ENCODE measurements around the gene AIFM2.
A peak's percentile ranks its signal among the peaks of the same experiment; 100 is the strongest.
"Not testable (repeated sequence)": the region's sequence is repeated elsewhere in the genome, so short reads cannot be mapped to it uniquely, and the experiment has no call there.

The AIFM2 gene

GRCh38 chr10:70132098-70133029, at the start of gene AIFM2:
Gene AIFM2 (minus strand): TSS chr10:70132825. CDS start chr10:70124084, 8,741 bp downstream.
- DNase-seq = no peak

GRCh38 chr10:70179209-70179608, 46.6 kb upstream of the AIFM2 start:
- not testable (repeated sequence) for DNase-seq

GRCh38 chr10:70178139-70178725, 45.6 kb upstream of the AIFM2 start:
- no peak for DNase-seq

GRCh38 chr10:70176441-70176840, 43.8 kb upstream of the AIFM2 start:
- no peak for DNase-seq

GRCh38 chr10:70175516-70175915, 42.9 kb upstream of the AIFM2 start:
- DNase-seq = no peak

DNA sequence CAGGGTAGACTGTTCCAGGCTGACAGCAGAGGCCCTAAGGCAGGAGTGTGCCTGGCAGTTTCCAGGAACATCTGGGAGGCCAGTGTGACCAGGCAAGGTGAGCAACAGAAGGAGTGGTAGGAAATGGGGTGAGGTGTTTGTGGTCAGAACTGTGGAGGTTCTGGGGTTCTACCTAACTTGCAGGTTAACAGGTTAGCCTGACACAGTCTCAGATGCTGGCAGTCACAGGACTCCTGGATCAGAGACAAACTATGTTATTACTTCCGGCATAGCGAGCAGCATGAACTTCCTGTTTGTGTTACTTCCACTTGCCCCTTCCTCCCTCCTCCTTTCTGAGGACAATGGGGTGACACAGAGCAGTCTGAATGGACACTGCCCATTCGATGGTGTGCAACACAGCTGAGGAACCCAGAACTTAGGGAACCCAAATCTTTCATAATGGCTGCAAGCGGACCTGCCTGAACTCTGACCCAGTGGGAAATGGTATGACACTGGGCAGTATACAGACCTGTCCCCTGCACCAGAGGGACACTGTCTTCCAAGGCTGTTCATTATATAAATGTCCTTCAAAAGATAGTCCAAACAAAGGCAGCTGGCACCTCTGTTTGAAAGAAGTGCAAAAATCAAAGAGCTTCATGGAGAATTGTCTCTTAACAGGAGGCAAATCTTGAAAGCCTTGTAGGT, 41.6 kb upstream of the AIFM2 start:
- DNase-seq = no peak

- DNase-seq = no peak
Observed at GRCh38 chr10:70169649-70170364, 37.2 kb upstream of the AIFM2 start.

DNA sequence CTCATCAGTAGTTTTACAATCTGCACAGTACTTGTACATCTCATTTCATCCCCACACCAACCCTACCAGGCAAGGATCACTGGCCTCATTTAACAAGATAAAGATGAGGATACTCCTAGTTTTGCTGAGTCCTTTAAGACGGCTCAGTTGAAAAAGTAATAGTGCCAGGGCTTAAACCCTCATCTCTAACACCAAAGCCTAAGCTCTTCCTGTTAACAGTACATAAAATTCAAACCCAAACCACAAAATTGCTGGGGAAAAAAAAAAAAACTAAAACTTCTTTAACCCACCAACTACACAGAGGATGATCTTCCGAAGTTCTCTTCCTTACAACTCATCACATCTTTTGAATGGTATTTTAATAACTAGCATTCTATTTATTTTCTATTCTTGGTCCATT, 36.4 kb upstream of the AIFM2 start:
- no peak for DNase-seq

DNA sequence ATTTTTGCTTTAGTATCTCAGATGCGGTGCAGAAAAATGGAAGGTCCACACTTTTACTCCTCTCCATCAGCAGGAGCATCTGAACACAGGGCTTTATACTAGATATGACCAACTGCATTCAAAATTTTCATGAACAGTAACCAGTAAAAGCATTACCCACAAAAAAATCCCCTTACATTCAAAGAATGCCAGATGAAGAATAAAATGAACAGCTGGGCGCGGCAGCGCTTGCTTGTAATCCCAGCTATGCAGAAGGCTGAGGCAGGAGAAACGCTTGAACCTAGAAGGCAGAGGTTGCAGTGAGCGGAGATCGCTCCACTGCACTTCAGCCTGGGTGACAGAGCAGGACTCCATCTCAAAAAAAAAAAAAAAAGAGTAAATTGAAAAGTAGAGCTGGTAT, 34.6 kb upstream of the AIFM2 start:
- no peak for DNase-seq

- no peak for DNase-seq
Observed at GRCh38 chr10:70166394-70166793, 33.8 kb upstream of the AIFM2 start.

GRCh38 chr10:70164163-70164562, 31.5 kb upstream of the AIFM2 start:
- no peak for DNase-seq

- DNase-seq = no peak
Observed at GRCh38 chr10:70163448-70163847, 30.8 kb upstream of the AIFM2 start.

- DNase-seq = no peak
Observed at GRCh38 chr10:70162892-70163201, 30.2 kb upstream of the AIFM2 start.

- no peak for DNase-seq
Observed at GRCh38 chr10:70162151-70162891, 29.7 kb upstream of the AIFM2 start.

DNA sequence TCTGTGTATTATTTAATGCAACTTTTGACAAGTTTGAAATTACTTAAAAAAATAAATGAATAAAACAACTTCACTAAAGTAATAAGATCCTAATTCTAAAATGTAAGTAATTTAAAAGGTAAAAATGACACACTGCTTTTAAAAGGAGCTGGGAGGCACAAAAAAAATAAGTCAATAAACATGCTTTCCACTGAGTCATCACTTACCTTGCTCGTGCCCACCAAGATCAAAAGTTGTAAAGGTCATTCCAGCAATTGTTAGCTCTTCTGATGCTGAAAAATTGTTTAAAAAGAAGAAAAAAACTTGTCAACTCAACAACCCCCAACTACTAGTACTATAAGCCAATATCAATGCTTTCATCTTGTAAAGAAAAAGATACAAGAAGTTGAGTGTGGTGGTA, 28.2 kb upstream of the AIFM2 start:
- no peak for DNase-seq

DNA sequence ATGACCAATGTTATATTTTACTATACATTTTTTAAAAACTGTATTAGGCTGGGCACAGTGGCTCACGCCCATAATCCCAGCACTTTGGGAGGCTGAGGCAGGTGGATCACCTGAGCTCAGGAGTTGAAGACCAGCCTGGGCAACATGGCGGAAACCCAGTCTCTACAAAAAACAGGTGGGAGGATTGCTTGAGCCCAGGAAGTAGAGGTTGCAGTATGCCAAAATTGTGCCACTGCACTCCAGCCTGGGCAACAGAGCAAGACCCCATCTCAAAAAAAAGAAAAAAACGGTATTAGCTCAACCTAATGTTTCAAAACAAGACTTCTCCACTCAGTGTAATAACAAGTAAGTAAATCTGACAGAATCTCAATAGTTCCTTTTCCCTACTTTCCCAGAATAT, 26.7 kb upstream of the AIFM2 start:
- not testable (repeated sequence) for DNase-seq

- DNase-seq = no peak
Observed at GRCh38 chr10:70158113-70158512, 25.5 kb upstream of the AIFM2 start.

DNA sequence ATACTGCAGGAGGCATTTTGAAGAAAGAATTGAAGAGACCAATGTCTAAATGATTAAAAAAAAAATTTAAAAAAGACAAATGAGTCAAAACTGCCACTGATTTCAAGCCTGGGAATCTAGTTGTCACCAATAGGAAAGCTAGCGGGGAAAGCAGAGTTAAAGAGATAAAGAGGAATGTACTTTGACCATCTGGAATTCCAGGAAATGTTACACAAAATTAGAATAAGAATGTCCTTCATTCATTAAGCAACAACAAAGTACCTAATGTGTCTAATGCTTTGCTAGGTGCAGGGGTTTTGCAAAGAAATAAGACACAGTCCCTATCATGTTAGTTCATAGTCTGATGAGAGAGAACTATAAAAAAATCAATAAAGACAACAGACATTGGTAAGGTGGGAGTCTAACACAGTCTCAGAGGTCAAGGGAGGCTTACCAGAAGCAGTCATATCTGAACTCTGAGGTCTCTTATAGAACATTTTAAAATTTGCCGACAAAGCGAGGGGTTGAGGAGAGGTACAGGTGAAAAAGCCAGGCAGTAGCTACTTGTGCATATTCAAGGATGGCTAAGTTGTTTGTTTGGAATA, 22.7 kb upstream of the AIFM2 start:
- no peak for DNase-seq

- no peak for DNase-seq
Observed at GRCh38 chr10:70148516-70148915, 15.9 kb upstream of the AIFM2 start.

DNA sequence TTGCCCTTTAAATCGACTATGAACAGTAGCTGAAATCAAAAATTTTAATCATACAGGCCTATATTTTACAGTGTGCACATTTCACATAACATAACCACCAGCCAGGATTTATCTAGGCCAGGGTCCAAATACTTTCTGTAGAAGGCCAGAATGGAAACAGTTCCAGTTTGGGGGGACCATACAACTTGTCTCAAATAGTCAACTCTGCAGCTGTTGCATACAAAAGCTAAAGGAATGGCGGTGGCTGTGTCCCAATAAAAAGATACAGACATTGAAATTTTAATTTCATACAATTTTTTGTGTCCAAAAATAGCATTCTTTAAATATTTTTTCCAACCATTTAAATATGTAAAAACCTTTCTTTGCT, 14.6 kb upstream of the AIFM2 start:
- no peak for DNase-seq

GRCh38 chr10:70146489-70147258, 14.0 kb upstream of the AIFM2 start, which contains the start of gene TYSND1:
Gene TYSND1 (minus strand): TSS chr10:70146700. CDS start chr10:70146586, 114 bp downstream.
- peak; percentile 96 for DNase-seq

Data from amniotic stem cell (primary cell).